Islet precursor cell (in vitro differentiated cells): ENCODE measurements around the gene PTPRN2.
"Not testable (repeated sequence)": the region's sequence is repeated elsewhere in the genome, so short reads cannot be mapped to it uniquely, and the experiment has no call there.

Experiments
- DNase-seq: peaks from one replicate; pipeline ENCODE4 v3.0.0-alpha.2; 2018

The PTPRN2 gene

GRCh38 chr7:157501581-157501980 lies 1086.0 kb downstream of the PTPRN2 start:
- peak; percentile 38 for DNase-seq

DNA sequence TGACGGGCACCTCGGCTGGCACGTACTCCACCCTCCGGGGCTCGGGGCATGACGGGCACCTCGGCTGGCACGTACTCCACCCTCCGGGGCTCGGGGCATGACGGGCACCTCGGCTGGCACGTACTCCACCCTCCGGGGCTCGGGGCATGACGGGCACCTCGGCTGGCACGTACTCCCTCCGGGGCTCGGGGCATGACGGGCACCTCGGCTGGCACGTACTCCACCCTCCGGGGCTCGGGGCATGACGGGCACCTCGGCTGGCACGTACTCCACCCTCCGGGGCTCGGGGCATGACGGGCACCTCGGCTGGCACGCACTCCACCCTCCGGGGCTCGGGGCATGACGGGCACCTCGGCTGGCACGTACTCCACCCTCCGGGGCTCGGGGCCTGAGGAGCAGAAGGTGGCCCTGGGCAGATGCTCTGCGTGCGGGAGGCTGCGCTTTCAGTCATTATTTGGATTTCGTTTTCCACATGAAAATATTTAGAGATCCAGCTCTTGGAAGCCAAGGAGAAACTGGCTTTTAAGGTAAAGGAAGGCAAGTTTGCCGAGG lies 1086.6 kb downstream of the PTPRN2 start:
- not testable (repeated sequence) for DNase-seq

- peak; percentile 22 for DNase-seq
Measured at GRCh38 chr7:157500171-157500960, 1087.3 kb downstream of the PTPRN2 start.

DNA sequence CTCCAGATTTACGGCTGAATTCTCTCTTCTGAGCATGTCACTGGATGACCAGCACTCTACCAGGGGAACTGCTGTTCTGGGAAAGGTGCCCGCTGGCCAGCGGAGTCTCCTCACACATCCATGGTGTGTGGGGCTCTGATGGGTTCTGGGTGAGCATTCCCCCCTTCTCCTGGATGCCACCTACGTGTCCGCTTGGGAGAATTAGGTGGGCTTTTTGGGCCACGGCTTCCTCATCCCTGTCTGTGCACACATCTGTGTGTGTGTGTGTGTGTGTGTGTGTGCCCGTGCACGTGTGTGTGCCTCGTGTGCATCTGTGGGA lies 1087.8 kb downstream of the PTPRN2 start:
- no peak for DNase-seq

DNA sequence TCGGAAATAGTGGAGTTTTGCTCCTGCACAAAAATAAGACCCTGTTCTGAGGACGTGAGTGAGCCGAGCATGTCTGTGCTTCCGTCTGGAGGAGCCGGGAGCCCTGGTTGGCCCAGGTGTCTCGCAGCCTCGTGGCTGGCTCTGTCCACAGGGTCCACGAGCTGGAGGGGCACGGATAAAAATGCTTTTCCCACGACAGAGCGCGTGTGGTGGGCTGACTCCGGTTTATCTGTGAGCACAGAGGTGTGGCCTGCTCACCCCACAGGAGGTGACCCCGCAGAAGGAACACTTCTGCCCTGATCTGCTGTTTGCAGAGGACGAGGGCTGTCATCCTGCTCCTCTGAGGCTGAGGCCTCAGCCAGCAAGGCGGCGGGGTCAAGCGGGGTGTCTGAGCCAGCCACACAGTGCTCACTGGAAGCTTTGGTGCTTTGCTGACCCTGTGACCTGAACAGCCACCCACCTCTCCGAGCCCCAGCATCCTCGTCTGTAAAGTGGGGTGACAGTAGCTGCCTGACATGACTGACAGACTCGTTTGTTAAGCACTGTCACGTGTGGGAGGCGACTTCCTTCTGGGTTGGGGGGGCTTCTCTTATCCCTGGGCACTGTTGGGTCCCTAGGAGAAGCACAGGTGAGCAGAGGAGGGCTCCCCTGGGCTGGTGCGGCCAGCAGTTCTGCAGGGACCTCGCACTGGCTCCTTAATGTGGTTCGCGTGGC lies 1088.3 kb downstream of the PTPRN2 start:
- DNase-seq = peak; percentile 48

DNA sequence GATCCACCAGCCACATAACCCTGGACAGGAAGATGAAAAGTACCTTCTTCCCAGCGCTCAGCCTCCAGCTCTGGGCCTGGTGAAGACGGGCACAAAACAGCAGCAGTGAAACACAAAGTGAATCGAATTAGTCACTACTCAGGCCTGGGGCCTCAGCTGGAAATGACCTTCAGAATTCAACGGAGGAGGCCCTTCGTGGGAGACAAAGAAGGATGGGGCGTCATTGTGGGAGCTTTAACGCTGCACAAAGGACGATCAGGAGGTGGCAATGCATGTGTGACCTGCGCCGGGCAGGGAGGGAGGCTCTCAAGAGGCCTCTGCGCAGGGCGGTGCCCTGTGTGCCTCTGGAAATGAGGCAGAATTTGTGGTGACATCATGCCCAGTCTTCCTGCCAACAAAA lies 1089.0 kb downstream of the PTPRN2 start:
- peak; percentile 26 for DNase-seq

GRCh38 chr7:157497744-157498651 lies 1089.6 kb downstream of the PTPRN2 start:
- no peak for DNase-seq

GRCh38 chr7:157497367-157497743 lies 1090.3 kb downstream of the PTPRN2 start:
- no peak for DNase-seq

- peak; percentile 43 for DNase-seq
Measured at GRCh38 chr7:157496416-157497275, 1091.0 kb downstream of the PTPRN2 start.

GRCh38 chr7:157495594-157495993 lies 1092.0 kb downstream of the PTPRN2 start:
- DNase-seq = no peak

- no peak for DNase-seq
Measured at GRCh38 chr7:157495177-157495553, 1092.5 kb downstream of the PTPRN2 start.

- DNase-seq = peak; percentile 43
Measured at GRCh38 chr7:157494506-157495176, 1093.0 kb downstream of the PTPRN2 start.

GRCh38 chr7:157493776-157494175 lies 1093.8 kb downstream of the PTPRN2 start:
- DNase-seq = no peak

DNA sequence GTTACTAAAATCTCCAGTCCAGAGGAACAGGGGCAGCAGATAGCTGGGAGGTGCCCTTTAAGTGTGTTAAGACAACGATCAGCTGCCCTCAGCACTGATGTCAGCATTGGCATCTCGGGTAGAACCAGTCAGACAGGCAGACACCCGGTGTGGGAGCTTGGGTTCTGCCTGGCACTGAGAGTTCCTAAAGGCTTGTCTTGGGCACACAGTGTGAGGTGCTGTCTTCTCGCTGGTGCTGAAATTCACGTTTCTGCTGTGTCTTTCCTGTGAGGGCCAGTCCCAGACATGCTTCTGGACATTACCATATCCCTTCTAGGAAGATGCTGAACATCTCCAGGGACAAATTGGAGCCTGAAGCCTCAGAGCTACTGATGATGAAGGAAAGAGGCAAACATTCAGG lies 1094.6 kb downstream of the PTPRN2 start:
- peak; percentile 52 for DNase-seq

DNA sequence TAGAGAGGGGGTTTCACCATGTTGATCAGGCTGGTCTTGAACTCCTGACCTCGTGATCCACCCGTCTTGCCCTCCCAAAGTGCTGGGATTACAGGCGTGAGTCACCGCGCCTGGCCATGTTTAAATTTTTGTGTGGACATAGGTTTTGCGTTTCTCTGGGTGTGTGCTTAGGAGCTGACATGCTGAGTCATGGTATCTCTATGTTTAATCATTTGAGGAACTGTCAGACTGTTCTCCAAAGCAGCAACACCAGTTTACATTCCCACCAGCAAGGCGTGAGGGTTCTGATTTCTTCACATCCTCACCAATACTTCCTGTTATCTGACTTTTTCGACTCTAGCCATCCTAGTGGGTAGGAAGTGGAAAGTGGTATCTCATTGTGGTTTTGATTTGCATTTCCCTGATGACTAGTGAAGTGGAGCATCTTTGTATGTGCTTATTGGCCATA lies 1097.1 kb downstream of the PTPRN2 start:
- DNase-seq = peak; percentile 48

GRCh38 chr7:157489870-157490269 lies 1097.8 kb downstream of the PTPRN2 start:
- not testable (repeated sequence) for DNase-seq
